ENCODE results near the gene KCNIP4. TPM values are rescaled to one million over a fixed set of nuclear protein-coding genes. Genes with fewer than 3 reads are reported as not detected.

KCNIP4 gene
- polyA plus RNA-seq, 5 donors: 2.2 to 5.2 (median 4.9) TPM

- peak; percentile 13 to 28 for DNase-seq
Measured at GRCh38 chr4:21768349-21769310, 179.9 kb downstream of the KCNIP4 start.

DNA sequence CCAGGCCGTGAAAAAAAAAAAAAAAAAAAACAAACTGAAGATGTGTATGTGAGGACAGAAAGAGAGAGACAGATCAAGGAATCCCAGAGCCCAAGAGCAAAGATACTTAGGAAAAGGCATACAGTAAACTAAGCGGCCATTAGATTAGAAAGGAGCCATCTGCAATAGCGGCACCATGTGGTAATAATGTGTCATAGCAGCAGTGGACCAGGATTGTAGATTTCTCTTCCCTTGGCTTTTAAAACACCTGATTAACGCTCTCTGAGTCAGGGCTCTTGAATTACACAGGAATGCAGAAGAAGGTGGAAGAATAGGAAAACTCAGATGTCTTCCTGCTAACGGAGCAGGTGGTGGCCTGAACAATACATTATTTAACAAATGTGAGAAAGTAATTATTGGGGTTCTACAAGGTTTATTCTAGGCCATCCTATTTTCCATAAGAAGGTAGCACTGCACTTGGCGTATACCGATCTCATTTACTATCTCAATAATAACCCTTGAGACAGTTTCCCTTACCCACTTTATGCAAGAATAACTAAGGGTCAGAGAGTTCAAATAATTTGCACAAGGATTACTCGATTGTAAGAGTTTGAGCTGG, 182.7 kb downstream of the KCNIP4 start:
- DNase-seq: peak in 1 of 2 donors; percentile 37

DNA sequence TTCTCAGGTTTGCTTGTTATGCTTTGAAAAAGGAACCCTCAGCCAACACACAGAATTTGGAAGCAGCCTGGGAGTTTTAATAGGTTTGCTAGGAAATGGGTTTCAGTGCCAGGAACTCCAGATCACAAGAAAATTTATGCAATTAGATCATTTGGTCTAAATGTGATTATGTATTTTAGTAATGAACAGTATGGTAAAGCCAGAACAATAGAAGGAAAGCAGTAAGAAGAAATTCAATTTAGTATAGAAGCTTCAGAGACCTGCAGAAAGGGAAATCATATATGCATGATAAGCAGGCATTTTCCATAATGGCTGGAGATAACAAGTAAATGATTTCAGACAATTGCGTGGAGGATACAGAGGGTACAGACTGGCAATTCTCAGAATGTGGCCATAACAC, 184.7 kb downstream of the KCNIP4 start:
- DNase-seq: no peak

DNA sequence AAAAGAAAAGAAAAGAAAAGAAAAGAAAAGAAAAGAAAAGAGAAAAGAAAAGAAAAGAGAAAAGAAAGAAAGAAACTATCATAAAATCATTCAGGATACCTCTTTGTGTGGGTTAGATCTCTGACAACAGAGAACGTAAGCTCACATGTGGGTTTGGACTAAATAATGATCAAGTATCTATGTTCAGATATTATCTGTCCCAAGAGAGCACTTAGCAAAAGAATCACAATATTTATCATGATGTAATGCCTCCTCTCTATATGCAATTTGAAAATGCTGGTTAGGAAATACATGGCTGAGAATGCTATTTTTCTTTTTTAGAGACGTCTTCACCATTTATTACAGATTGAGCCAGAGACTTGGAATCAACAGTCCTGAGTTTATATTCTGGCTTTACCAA, 191.3 kb downstream of the KCNIP4 start:
- no peak for DNase-seq

DNA sequence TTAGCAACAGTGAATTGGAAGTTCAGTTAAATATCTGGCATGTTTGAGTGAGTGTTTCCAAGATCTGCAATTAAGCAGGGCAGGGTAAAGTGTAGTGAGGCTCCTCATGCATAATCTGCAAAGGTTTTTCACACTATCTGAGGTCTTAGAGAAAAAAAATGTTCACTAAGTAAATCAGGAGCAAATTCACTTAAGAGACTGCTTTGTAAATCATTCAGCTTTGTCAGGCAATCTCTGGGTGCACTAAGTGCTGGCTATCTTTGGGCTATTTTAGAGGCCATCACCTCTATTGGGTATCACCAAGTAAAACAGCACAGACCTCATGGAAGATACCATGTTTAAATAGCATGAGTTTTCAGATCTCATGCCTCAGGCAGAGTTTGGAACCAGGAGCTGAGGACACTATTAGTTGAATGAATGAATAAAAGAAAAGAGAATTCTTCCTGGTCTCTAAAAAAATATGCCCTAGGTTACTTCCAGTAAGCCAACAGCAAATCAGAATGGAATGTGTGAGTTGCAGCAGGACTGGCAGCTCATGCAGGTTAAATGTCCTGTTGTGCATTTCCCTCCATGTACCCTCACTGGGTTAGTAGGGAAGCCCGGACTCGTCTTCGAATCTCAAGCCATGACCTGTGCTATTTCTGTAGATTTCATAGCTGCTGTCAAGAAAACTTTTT, 195.3 kb downstream of the KCNIP4 start:
- no peak for DNase-seq

DNA sequence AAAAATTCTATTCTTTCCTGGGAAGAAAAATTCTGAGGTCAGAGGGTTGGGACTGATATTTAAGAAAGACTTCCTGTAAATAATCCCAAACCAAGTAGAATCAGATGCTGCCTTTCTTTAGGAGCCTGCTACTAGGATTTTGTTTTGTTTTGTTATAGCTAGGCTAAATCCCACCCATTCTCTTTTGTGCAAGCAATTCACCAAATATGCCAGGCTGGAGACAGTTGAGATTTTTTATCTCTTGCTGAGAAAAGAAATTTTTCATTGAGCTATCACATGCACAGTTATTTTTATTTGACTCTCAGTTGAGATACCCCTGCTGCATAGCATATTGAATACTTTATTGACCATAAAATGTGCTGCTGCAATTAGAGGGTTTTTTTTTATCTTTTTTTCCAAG, 196.0 kb downstream of the KCNIP4 start:
- DNase-seq: no peak

DNA sequence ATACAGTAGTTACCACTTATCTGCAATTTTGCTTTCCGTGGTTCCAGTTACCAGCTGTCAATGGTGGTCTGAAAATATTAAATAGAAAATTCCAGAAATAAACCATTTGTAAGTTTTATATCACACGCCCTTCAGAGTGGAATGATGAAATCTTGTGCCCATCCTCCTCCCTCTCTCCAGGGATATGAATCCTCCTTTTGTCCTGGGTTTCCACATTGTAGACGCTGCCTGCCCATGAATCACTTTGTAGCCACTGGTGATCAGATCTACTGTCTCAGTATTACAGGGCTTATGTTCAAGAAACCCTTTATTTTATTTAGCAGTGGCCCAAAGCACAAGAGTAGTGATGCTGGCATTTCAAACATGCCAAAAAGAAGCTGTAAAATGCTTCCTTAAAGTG, 198.6 kb downstream of the KCNIP4 start:
- no peak for DNase-seq

DNA sequence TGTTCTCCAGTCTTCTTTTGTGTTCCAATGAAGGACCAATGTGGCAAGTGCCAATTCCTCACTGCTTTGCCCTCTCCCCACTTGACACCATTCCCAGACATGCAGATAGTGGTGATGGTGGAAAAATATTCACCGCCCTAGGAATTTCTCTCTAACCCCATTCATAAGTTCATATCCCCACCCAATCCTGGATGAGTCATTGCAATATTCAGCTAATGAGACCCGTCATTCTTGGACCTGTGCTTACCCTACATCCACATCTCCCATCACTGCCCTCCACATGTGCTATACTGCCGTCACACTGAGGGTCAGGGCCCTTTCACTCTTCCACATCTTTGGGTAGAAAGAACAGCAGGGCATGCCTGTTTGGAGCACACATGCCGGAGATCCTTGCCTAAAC, 199.2 kb downstream of the KCNIP4 start:
- DNase-seq: no peak

DNA sequence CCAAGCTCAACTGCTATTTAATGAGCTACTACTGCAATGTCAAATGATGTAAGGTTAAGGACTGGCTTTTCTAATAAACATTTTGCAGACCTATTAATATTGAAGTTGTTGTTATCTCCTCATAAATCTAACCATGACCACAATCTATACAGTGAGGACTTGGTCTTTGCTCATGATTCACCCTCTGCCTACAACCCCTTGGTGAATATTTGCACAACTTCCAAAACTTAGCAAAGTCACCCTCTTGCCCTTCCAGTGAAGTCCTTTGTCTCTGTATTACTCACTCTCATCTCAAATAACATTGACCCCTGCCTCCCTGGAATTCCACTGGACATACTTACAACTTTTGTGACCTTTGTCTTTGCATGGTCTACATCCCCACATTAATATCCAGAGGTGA, 204.5 kb downstream of the KCNIP4 start:
- DNase-seq: no peak

GRCh38 chr4:21742326-21742725, 206.2 kb downstream of the KCNIP4 start:
- no peak for DNase-seq

- no peak for DNase-seq
Measured at GRCh38 chr4:21738821-21739220, 209.8 kb downstream of the KCNIP4 start.

GRCh38 chr4:21735866-21736265, 212.7 kb downstream of the KCNIP4 start:
- DNase-seq: no peak

GRCh38 chr4:21733894-21734630, 214.5 kb downstream of the KCNIP4 start:
- no peak for DNase-seq

GRCh38 chr4:21728304-21728703, 220.3 kb downstream of the KCNIP4 start:
- no peak for DNase-seq

DNA sequence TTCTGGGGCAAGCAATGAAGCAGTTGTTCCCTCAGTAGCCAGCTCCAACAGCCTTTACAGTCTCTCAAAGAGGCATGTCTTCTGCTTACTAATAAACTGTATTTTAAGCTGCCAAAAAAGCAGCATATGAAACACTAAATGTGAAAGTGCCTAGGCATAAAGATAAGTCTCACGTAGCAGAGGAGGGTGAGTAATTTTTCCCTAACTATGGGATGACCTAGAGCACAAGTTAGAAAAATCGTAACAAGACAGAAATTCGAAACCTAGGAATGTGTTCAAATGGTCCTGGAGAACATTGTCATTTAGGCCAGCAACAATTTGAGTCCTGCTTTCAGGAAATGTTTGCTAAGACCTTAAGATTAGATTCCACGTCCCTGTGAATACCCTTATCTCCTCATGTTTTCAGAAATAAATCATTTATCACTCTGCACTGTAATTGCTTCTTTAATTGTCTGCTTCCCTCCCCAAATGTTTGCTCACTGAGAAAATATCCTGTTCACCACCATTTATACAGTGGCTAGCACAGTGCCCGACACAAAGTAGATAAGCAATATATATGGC, 222.2 kb downstream of the KCNIP4 start:
- DNase-seq: no peak

- DNase-seq: no peak
Measured at GRCh38 chr4:21722157-21722839, 226.3 kb downstream of the KCNIP4 start.

DNA sequence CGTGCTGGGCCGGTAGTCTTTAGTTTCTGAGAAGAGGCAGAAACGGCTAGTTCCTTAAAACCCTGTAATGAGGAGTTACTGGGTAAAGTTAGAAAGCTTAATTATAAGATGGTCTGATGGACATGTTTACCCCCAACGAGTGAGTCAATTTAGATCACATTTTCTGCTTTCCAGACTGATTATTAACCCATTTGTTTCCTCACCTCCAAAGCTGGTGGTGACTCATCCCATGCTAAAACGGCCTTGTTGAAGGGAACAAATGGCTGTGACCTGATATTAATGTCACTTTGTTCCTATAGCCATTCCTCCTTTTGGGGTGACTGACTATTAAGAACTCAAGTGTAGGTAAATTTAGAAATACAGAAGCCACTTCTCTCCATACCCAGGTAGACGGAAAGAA, 232.0 kb downstream of the KCNIP4 start:
- DNase-seq: no peak

GRCh38 chr4:21710179-21710835, 238.3 kb downstream of the KCNIP4 start:
- no peak for DNase-seq

DNA sequence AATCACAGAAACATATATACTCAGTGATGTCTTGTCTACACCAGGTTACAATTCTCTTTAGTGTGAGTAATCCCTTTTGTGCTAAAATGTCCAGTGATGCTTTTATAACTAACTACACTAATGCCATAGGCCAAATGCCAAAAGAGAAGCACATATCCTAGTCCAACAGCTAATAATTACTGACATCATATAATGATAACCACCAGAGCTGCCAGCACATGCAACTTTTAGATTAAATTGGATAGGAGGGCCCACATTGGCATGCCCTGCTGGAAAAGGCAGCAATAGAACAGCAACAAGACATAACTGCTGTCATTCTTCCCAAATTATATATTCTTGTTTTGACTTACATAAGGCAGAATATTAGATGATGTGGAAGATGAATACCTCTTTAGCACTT, 238.8 kb downstream of the KCNIP4 start:
- no peak for DNase-seq

- no peak for DNase-seq
Measured at GRCh38 chr4:21709031-21709430, 239.5 kb downstream of the KCNIP4 start.

Measured in right lung (tissue), 5 donors.